AML-193 (cell line): ENCODE data around the gene RGS3.

Experiments
- DNase-seq, 2 experiments: peaks; one replicate each; lab custom pipeline; 2025; lab: John Stamatoyannopoulos, UW

Gene RGS3

GRCh38 chr9:113465599-113466140 is 2.1 kb downstream of the RGS3 start:
- no peak for DNase-seq

GRCh38 chr9:113467183-113467582 is 3.7 kb downstream of the RGS3 start:
- DNase-seq, result no peak

- DNase-seq, result no peak
Measured at GRCh38 chr9:113468716-113469448, 5.4 kb downstream of the RGS3 start.

GRCh38 chr9:113471143-113471542 is 7.6 kb downstream of the RGS3 start:
- DNase-seq, result no peak

GRCh38 chr9:113471566-113471965 is 8.0 kb downstream of the RGS3 start:
- DNase-seq, result no peak

- no peak for DNase-seq
Measured at GRCh38 chr9:113472199-113472598, 8.7 kb downstream of the RGS3 start.

- DNase-seq, result no peak
Measured at GRCh38 chr9:113474360-113475028, 11.0 kb downstream of the RGS3 start.

- DNase-seq, result no peak
Measured at GRCh38 chr9:113475031-113475430, 11.5 kb downstream of the RGS3 start.

- no peak for DNase-seq
Measured at GRCh38 chr9:113475992-113476391, 12.5 kb downstream of the RGS3 start.

- no peak for DNase-seq
Measured at GRCh38 chr9:113476511-113476916, 13.0 kb downstream of the RGS3 start.

GRCh38 chr9:113477058-113477457 is 13.5 kb downstream of the RGS3 start:
- no peak for DNase-seq

GRCh38 chr9:113477661-113478060 is 14.1 kb downstream of the RGS3 start:
- DNase-seq, result no peak

GRCh38 chr9:113479174-113479621 is 15.7 kb downstream of the RGS3 start:
- DNase-seq, result no peak

- no peak for DNase-seq
Measured at GRCh38 chr9:113480612-113481011, 17.1 kb downstream of the RGS3 start.

- no peak for DNase-seq
Measured at GRCh38 chr9:113481176-113481787, 17.8 kb downstream of the RGS3 start.

GRCh38 chr9:113482341-113482740 is 18.8 kb downstream of the RGS3 start:
- no peak for DNase-seq

- no peak for DNase-seq
Measured at GRCh38 chr9:113482991-113483675, 19.6 kb downstream of the RGS3 start.

GRCh38 chr9:113483676-113484257 is 20.2 kb downstream of the RGS3 start:
- no peak for DNase-seq

GRCh38 chr9:113484258-113484730 is 20.8 kb downstream of the RGS3 start:
- DNase-seq, result no peak

- no peak for DNase-seq
Measured at GRCh38 chr9:113485761-113486115, 22.2 kb downstream of the RGS3 start.

- DNase-seq, result no peak
Measured at GRCh38 chr9:113486327-113486726, 22.8 kb downstream of the RGS3 start.

- DNase-seq, result no peak
Measured at GRCh38 chr9:113488071-113488470, 24.5 kb downstream of the RGS3 start.
